ENCODE data around the gene CFL2. TPM values are rescaled to one million over a fixed set of nuclear protein-coding genes. Genes with fewer than 3 reads are reported as not detected.

CFL2 gene
- total and polyA plus RNA-seq, 2 of the 13 experiments (the other 11 are each of a cell fraction or from before 2014, with no cell fraction given) = 114 to 158 TPM

DNA sequence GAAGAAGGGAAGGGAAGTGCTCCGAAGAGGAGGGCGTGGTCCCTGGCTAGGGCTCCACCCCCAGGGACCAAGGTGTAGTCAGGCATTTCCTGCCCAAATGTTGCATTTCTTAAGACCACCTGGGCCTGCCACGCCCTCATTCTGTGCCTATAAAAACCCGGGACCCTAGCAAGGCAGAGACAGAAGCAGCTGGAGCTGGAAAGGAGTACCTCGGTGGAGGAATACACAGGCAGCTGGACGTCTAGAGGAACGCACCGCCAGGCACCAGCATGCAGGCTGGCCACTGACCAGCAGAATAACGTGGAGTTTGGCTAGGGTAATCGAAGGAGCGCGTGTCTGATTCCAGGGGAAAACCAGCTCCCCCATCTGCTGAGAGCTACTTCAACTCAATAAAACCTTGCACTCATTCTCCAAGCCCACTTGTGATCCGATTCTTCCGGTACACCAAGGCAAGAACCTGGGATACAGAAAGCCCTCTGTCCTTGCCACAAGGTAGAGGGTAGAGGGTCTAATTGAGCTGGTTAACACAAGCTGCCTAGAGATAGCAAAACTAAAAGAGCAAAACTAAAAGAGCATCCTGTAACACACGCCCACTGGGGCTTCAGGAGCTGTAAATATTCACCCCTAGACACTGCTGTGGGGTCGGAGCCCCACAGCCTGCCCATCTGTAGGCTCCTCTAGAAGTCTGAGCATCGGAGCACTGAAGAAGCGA is 21.0 kb downstream of the CFL2 start (continued):
- TF ChIP-seq ZNF530 (CRISPR knock-in tag; IDR thresholded peaks at IDR 0.05; ENCODE audit: low read depth) (no peak), AGO1 (IDR thresholded peaks at IDR 0.05; ENCODE audit: low read depth, low read length, poor library complexity, severe bottlenecking) (no peak), ZFX (CRISPR knock-in tag; IDR thresholded peaks at IDR 0.05; ENCODE audit: low read depth) (peak; percentile 39; the same call in 1 of the 2 replicates), ZBTB7A (CRISPR knock-in tag; IDR thresholded peaks at IDR 0.05) (no peak), ZNF280D (CRISPR knock-in tag; IDR thresholded peaks at IDR 0.05) (peak; percentile 66; the same call in 1 of the 2 replicates), NFE2L1 (CRISPR knock-in tag; IDR thresholded peaks at IDR 0.05; ENCODE audit: borderline replicate concordance) (peak; percentile 26; the same call in 1 of the 2 replicates), ZMYM4 (CRISPR knock-in tag; IDR thresholded peaks at IDR 0.05) (peak; percentile 92), HCFC1 (IDR thresholded peaks at IDR 0.05; ENCODE audit: low read depth, low read length) (no peak), MED8 (CRISPR knock-in tag; IDR thresholded peaks at IDR 0.05; ENCODE audit: insufficient replicate concordance) (no peak), DMAP1 (CRISPR knock-in tag; IDR thresholded peaks at IDR 0.05) (peak; percentile 86), KLF6 (CRISPR knock-in tag; IDR thresholded peaks at IDR 0.05) (peak; percentile 75), ZNF614 (CRISPR knock-in tag; IDR thresholded peaks at IDR 0.05; ENCODE audit: borderline replicate concordance) (peak; percentile 65), ETS1 (CRISPR knock-in tag; IDR thresholded peaks at IDR 0.05) (no peak), ZNF160 (CRISPR knock-in tag; IDR thresholded peaks at IDR 0.05) (0 out of 2 replicates have a peak, but pooled peaks have one; percentile 81)
- TF ChIP-seq, protein P1, sequence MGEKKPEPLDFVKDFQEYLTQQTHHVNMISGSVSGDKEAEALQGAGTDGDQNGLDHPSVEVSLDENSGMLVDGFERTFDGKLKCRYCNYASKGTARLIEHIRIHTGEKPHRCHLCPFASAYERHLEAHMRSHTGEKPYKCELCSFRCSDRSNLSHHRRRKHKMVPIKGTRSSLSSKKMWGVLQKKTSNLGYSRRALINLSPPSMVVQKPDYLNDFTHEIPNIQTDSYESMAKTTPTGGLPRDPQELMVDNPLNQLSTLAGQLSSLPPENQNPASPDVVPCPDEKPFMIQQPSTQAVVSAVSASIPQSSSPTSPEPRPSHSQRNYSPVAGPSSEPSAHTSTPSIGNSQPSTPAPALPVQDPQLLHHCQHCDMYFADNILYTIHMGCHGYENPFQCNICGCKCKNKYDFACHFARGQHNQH (CRISPR knock-in tag; IDR thresholded peaks at IDR 0.05) = peak; percentile 31; the same call in 1 of the 2 replicates
- TF ChIP-seq, protein P2, sequence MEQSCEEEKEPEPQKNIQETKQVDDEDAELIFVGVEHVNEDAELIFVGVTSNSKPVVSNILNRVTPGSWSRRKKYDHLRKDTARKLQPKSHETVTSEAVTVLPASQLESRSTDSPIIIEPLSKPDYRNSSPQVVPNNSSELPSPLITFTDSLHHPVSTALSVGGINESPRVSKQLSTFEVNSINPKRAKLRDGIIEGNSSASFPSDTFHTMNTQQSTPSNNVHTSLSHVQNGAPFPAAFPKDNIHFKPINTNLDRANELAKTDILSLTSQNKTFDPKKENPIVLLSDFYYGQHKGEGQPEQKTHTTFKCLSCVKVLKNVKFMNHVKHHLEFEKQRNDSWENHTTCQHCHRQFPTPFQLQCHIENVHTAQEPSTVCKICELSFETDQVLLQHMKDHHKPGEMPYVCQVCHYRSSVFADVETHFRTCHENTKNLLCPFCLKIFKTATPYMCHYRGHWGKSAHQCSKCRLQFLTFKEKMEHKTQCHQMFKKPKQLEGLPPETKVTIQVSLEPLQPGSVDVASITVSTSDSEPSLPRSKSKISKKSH (CRISPR knock-in tag; IDR thresholded peaks at IDR 0.05; ENCODE audit: borderline replicate concordance) = peak; percentile 94
- TF ChIP-seq, protein P3, sequence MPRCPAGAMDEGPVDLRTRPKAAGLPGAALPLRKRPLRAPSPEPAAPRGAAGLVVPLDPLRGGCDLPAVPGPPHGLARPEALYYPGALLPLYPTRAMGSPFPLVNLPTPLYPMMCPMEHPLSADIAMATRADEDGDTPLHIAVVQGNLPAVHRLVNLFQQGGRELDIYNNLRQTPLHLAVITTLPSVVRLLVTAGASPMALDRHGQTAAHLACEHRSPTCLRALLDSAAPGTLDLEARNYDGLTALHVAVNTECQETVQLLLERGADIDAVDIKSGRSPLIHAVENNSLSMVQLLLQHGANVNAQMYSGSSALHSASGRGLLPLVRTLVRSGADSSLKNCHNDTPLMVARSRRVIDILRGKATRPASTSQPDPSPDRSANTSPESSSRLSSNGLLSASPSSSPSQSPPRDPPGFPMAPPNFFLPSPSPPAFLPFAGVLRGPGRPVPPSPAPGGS (CRISPR knock-in tag; IDR thresholded peaks at IDR 0.05) = peak; percentile 94
- TF ChIP-seq, protein P4, sequence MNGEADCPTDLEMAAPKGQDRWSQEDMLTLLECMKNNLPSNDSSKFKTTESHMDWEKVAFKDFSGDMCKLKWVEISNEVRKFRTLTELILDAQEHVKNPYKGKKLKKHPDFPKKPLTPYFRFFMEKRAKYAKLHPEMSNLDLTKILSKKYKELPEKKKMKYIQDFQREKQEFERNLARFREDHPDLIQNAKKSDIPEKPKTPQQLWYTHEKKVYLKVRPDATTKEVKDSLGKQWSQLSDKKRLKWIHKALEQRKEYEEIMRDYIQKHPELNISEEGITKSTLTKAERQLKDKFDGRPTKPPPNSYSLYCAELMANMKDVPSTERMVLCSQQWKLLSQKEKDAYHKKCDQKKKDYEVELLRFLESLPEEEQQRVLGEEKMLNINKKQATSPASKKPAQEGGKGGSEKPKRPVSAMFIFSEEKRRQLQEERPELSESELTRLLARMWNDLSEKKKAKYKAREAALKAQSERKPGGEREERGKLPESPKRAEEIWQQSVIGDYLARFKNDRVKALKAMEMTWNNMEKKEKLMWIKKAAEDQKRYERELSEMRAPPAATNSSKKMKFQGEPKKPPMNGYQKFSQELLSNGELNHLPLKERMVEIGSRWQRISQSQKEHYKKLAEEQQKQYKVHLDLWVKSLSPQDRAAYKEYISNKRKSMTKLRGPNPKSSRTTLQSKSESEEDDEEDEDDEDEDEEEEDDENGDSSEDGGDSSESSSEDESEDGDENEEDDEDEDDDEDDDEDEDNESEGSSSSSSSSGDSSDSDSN (CRISPR knock-in tag; IDR thresholded peaks at IDR 0.05) = peak; percentile 53

All from HepG2 (cell line).